ENCODE data around the gene EPHA8. TPM values are rescaled to one million over a fixed set of nuclear protein-coding genes. Genes with fewer than 3 reads are reported as not detected.

The EPHA8 gene
- total RNA-seq, 2 experiments from 2014 or later: not detected

GRCh38 chr1:22563671-22564602 is 648 bp downstream of the EPHA8 start:
- H3K36me3 ChIP-seq (ENCODE audit: insufficient read depth, low read length): no peaks in the 10 kb centered on the region
- intact Hi-C loops (cut with DNase I, micrococcal nuclease): no loop called here
- no peaks in the 10 kb centered on the region for H3K4me1 ChIP-seq (ENCODE audit: insufficient read depth, low read length)
- H3K27ac Mint-ChIP-seq: no peak overlapping the region
- H3K4me1 Mint-ChIP-seq (ENCODE audit: low read depth): peaks cover 5% of the 10 kb centered on the region
- no peaks in the 10 kb centered on the region for H3K9me3 Mint-ChIP-seq
- H3K27me3 ChIP-seq (ENCODE audit: control insufficient read depth in 1 of 2, insufficient read depth in 2 of 2, low read length in 2 of 2): peaks cover 30 to 56% of the 10 kb centered on the region in 2 experiments
- no peaks in the 10 kb centered on the region for H3K36me3 Mint-ChIP-seq (ENCODE audit: low read depth)
- ATAC-seq (ENCODE audit: poor library complexity) (no peak), DNase-seq (no peak)
- H3K27me3 Mint-ChIP-seq: peaks cover 63% of the 10 kb centered on the region
- no peak overlapping the region for H3K4me3 Mint-ChIP-seq
- POLR2A ChIA-PET: no interaction called here
- H3K4me3 ChIP-seq (ENCODE audit: low read length): no peak overlapping the region
- no peak overlapping the region for H3K27ac ChIP-seq (ENCODE audit: low read depth in 1 of 2, low read length in 2 of 2)
- H3K9me3 ChIP-seq (ENCODE audit: control insufficient read depth in 1 of 2, insufficient read depth in 1 of 2, low read length in 2 of 2): no peaks in the 10 kb centered on the region
- no peak for TF ChIP-seq CTCF (IDR thresholded peaks at IDR 0.05)
- CTCF ChIA-PET: no interaction called here

GRCh38 chr1:22566161-22566560 is 2.9 kb downstream of the EPHA8 start:
- no peak for TF ChIP-seq CTCF (IDR thresholded peaks at IDR 0.05)
- Histone ChIP-seq H3K4me3 (ENCODE audit: low read length) (no peak overlapping the region), H3K9me3 (ENCODE audit: control insufficient read depth in 1 of 2, insufficient read depth in 1 of 2, low read length in 2 of 2) (peaks cover 0 to 6% of the 10 kb centered on the region in 2 experiments), H3K36me3 (ENCODE audit: insufficient read depth, low read length) (no peaks in the 10 kb centered on the region), H3K27ac (ENCODE audit: low read depth in 1 of 2, low read length in 2 of 2) (no peak overlapping the region), H3K4me1 (ENCODE audit: insufficient read depth, low read length) (no peaks in the 10 kb centered on the region), H3K27me3 (ENCODE audit: control insufficient read depth in 1 of 2, insufficient read depth in 2 of 2, low read length in 2 of 2) (peaks cover 26 to 45% of the 10 kb centered on the region in 2 experiments)
- H3K27me3 Mint-ChIP-seq: peaks cover 41% of the 10 kb centered on the region
- no peak overlapping the region for H3K4me3 Mint-ChIP-seq
- intact Hi-C loops (cut with DNase I, micrococcal nuclease): no loop called here
- peaks cover 5% of the 10 kb centered on the region for H3K4me1 Mint-ChIP-seq (ENCODE audit: low read depth)
- no peaks in the 10 kb centered on the region for H3K9me3 Mint-ChIP-seq
- H3K36me3 Mint-ChIP-seq (ENCODE audit: low read depth): no peaks in the 10 kb centered on the region
- no peak overlapping the region for H3K27ac Mint-ChIP-seq
- DNase-seq (no peak), ATAC-seq (ENCODE audit: poor library complexity) (no peak)
- ChIA-PET CTCF (no interaction called here), POLR2A (no interaction called here)

GRCh38 chr1:22567197-22567596 is 3.9 kb downstream of the EPHA8 start:
- no peaks in the 10 kb centered on the region for H3K36me3 ChIP-seq (ENCODE audit: insufficient read depth, low read length)
- no peak overlapping the region for H3K4me3 ChIP-seq (ENCODE audit: low read length)
- intact Hi-C loops (cut with DNase I, micrococcal nuclease): no loop called here
- ChIA-PET POLR2A (no interaction called here), CTCF (no interaction called here)
- peaks cover 20 to 35% of the 10 kb centered on the region in 2 experiments for H3K27me3 ChIP-seq (ENCODE audit: control insufficient read depth in 1 of 2, insufficient read depth in 2 of 2, low read length in 2 of 2)
- Mint-ChIP-seq H3K27me3 (peaks cover 32% of the 10 kb centered on the region), H3K36me3 (ENCODE audit: low read depth) (no peaks in the 10 kb centered on the region), H3K4me1 (ENCODE audit: low read depth) (peaks cover 5% of the 10 kb centered on the region), H3K4me3 (no peak overlapping the region), H3K9me3 (no peaks in the 10 kb centered on the region), H3K27ac (no peak overlapping the region)
- DNase-seq: no peak
- ATAC-seq (ENCODE audit: poor library complexity): no peak
- peaks cover 0 to 6% of the 10 kb centered on the region in 2 experiments for H3K9me3 ChIP-seq (ENCODE audit: control insufficient read depth in 1 of 2, insufficient read depth in 1 of 2, low read length in 2 of 2)
- no peak overlapping the region for H3K27ac ChIP-seq (ENCODE audit: low read depth in 1 of 2, low read length in 2 of 2)
- no peaks in the 10 kb centered on the region for H3K4me1 ChIP-seq (ENCODE audit: insufficient read depth, low read length)
- TF ChIP-seq CTCF (IDR thresholded peaks at IDR 0.05): no peak

Measured in CD4-positive, alpha-beta T cell (primary cell).